Kidney epithelial cell (primary cell): ENCODE results near the gene STK39. TPM values are rescaled to one million over a fixed set of nuclear protein-coding genes. Genes with fewer than 3 reads are reported as not detected.

Source experiments
- DNase-seq: peaks from one replicate; pipeline ENCODE4 v3.0.0-alpha.2; 2010; ENCODE audit warnings: low read depth
- H3K27me3 ChIP-seq: 2 replicates; pipeline ENCODE4 v1.6.0; 2011; ENCODE audit warnings: low read length; ENCODE audit not compliant: control insufficient read depth, insufficient read depth
- H3K36me3 ChIP-seq: 2 replicates; pipeline ENCODE4 v1.5.1; 2011; ENCODE audit warnings: low read length; ENCODE audit not compliant: control insufficient read depth, insufficient read depth
- H3K4me3 ChIP-seq: 2 replicates; pipeline ENCODE4 v1.5.1; 2011; ENCODE audit warnings: low read depth, mild to moderate bottlenecking, control low read depth, low read length
- total RNA-seq: library from RNA; depleted of rRNA; stranded (reverse); fragments of >200 nt; gene quantifications from 2 replicates; pipeline ENCODE4 v1.2.3, GENCODE V29; 2015
- TF ChIP-seq, protein P1 (sequence below): IDR thresholded peaks from 2 replicates; pipeline ENCODE4 v1.5.1; 2011; ENCODE audit warnings: mild to moderate bottlenecking, moderate library complexity, low read length, control low read depth, inconsistent platforms; ENCODE audit not compliant: insufficient read depth, poor library complexity, severe bottlenecking

The STK39 gene
- total RNA-seq = 27.2 and 30.1 TPM in 2 replicates

DNA sequence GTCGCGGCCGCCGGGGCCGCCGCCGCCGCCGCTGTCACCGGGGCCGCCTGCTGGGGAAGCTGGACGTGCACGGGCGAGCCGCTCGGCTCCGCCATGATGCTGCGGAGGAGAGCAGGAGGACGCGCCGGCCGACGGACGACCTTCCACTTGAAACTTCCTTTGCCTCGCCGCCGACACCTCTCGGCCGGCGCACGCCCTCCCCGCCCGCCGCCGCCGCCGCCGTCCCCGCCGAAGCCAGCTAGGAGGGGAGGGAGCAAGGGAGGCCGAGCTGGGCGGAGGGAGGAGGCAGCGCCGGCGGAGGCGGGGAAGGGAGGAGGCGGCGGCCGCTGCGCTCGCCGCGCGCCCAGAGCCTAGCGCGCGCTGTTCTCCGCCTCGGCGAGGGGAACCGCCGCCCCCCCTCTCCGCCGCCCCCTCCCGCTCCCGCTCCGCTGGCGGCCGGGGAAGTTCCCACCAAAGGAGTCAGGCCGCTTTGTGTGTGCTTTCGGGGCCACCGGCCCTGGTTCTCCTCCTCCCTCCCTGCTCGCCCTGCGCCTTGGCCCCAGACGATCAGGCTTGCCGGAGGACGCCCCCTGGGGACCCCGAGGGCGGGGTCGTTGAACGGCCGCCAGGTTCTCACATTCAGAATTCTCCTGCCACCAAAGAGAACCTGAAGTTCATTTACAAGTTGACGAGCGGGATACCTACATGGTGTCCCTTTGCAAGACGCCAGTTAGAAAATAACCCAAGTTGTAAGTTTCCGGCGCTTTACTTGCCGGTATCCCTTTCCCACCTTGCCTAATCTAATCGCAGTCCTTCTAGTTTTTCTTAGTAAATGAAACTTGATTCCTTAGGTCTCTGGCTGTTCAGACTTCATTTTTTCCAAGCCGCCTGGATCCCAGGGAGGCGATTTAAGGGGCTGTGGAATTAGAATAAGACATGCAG, at the start of gene STK39:
Gene STK39 (minus strand): TSS at position 255 of the 921 bp plus-strand sequence. CDS start 160 bp downstream, at position 95.
- TF ChIP-seq, protein P1, sequence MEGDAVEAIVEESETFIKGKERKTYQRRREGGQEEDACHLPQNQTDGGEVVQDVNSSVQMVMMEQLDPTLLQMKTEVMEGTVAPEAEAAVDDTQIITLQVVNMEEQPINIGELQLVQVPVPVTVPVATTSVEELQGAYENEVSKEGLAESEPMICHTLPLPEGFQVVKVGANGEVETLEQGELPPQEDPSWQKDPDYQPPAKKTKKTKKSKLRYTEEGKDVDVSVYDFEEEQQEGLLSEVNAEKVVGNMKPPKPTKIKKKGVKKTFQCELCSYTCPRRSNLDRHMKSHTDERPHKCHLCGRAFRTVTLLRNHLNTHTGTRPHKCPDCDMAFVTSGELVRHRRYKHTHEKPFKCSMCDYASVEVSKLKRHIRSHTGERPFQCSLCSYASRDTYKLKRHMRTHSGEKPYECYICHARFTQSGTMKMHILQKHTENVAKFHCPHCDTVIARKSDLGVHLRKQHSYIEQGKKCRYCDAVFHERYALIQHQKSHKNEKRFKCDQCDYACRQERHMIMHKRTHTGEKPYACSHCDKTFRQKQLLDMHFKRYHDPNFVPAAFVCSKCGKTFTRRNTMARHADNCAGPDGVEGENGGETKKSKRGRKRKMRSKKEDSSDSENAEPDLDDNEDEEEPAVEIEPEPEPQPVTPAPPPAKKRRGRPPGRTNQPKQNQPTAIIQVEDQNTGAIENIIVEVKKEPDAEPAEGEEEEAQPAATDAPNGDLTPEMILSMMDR = peak; percentile 13
- no peaks in the 10 kb centered on the region for H3K36me3 ChIP-seq
- no peak for DNase-seq
- H3K4me3 ChIP-seq = peak within 1 kb of the TSS; percentile 77
- H3K27me3 ChIP-seq = no peaks in the 10 kb centered on the region

- DNase-seq = no peak
Observed at GRCh38 chr2:168295051-168295450, 47.7 kb upstream of the STK39 start.

GRCh38 chr2:168294409-168294808, 47.0 kb upstream of the STK39 start:
- H3K27me3 ChIP-seq = no peaks in the 10 kb centered on the region
- TF ChIP-seq, protein P1 = no peak

More at GRCh38 chr2:168295051-168295450, 47.7 kb upstream of the STK39 start:
- Histone ChIP-seq H3K36me3 (no peaks in the 10 kb centered on the region), H3K27me3 (no peaks in the 10 kb centered on the region), H3K4me3 (no peak overlapping the region)
- TF ChIP-seq, protein P1 = no peak

GRCh38 chr2:168293766-168294165, 46.4 kb upstream of the STK39 start:
- no peak for DNase-seq
- Histone ChIP-seq H3K27me3 (no peaks in the 10 kb centered on the region), H3K4me3 (no peak overlapping the region), H3K36me3 (no peaks in the 10 kb centered on the region)
- TF ChIP-seq, protein P1 = no peak

More at GRCh38 chr2:168294409-168294808, 47.0 kb upstream of the STK39 start:
- no peak for DNase-seq
- H3K4me3 ChIP-seq = no peak overlapping the region
- H3K36me3 ChIP-seq = no peaks in the 10 kb centered on the region

DNA sequence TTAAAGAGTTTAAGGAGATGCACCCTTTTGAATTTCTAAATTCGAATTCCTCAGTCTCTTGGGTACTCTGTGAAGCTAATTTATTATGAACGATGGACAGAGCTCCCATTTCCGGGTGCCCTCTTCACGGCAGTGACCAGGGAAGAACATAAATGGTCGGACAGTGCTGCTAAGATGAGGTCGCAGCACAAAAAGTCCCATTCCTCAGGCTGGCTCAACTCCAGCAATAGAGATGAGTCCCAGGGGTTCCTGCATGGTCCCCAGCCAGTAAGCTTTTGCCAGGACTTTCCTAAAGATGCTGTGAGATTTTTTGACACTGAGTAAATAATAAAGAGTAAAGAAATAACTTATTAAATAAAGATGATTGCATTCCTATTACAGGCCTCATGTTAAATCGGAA, 43.0 kb upstream of the STK39 start:
- H3K4me3 ChIP-seq = no peak overlapping the region
- no peak for DNase-seq
- no peaks in the 10 kb centered on the region for H3K27me3 ChIP-seq
- TF ChIP-seq, protein P1 = no peak
- no peaks in the 10 kb centered on the region for H3K36me3 ChIP-seq
